Measurements from ENCODE around the gene SPOCK2. TPM values are rescaled to one million over a fixed set of nuclear protein-coding genes. Genes with fewer than 3 reads are reported as not detected.

The SPOCK2 gene
- polyA plus RNA-seq, 1 experiment = 0.02 TPM

DNA sequence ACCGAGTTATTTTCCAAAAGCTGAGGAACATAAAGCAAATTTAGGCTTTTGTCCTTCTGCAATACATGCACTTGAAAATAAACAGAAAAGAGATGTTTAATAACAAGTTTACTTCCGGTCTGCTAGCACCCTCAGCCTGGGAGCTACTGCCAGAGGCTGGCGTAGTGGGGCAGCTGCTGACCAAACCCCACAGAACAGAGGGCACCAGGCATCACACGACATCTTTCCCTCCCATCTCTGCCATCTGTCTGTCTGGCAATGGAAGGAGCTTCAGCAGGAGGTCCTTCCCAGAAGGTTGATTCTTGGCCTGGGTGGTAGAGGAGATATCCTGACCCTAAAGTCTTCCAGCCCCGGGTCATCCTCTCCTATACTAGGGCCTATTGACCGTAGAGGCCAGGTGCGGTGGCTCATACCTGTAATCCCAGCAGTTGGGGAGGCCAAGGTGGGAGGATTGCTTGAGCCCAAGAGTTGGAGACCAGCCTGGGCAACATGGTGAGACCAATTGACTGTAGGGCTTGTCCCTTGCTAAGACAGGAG, 76.3 kb downstream of the SPOCK2 start:
- POLR2A ChIA-PET = no interaction called here
- TF ChIP-seq, protein P1, sequence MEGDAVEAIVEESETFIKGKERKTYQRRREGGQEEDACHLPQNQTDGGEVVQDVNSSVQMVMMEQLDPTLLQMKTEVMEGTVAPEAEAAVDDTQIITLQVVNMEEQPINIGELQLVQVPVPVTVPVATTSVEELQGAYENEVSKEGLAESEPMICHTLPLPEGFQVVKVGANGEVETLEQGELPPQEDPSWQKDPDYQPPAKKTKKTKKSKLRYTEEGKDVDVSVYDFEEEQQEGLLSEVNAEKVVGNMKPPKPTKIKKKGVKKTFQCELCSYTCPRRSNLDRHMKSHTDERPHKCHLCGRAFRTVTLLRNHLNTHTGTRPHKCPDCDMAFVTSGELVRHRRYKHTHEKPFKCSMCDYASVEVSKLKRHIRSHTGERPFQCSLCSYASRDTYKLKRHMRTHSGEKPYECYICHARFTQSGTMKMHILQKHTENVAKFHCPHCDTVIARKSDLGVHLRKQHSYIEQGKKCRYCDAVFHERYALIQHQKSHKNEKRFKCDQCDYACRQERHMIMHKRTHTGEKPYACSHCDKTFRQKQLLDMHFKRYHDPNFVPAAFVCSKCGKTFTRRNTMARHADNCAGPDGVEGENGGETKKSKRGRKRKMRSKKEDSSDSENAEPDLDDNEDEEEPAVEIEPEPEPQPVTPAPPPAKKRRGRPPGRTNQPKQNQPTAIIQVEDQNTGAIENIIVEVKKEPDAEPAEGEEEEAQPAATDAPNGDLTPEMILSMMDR (IDR thresholded peaks at IDR 0.05; ENCODE audit: low read depth, low read length) = no peak

DNA sequence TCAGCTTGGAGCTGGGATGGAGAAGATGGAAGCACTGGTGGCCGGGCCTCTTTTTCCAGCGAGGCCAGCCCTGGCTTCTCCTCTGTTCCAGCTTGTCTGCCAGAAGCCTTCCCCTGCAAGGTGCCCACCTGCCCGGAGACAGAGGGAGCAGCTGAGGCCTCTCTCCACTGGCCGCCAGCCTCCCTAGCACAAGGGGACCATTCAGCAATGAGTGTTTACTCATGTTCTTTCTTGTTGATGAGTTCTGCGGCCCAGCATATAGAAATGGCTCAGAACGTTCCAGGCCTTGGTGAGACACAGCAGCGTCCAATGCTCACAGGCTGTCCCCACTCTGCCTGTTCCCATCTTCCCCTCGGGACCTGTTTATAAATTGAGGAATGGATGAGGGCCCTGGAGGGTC, 76.9 kb downstream of the SPOCK2 start:
- TF ChIP-seq, protein P1 (IDR thresholded peaks at IDR 0.05; ENCODE audit: low read depth, low read length) = no peak
- no peak for DNase-seq (ENCODE audit: low read depth, low spot score)
- CTCF ChIA-PET = interaction anchor here (3.5 kb wide), 1 partner anchor 37 kb away, joined by 18 read pairs; no protein-coding TSS in a partner anchor
- peaks cover 3% of the 10 kb centered on the region for H3K27me3 ChIP-seq (ENCODE audit: control insufficient read depth, insufficient read depth, low read length)
- no peak overlapping the region for H3K4me3 ChIP-seq (ENCODE audit: low read depth, low read length)
- POLR2A ChIA-PET = no interaction called here
- no peak overlapping the region for H3K27ac ChIP-seq (ENCODE audit: low read depth, low read length)
- peaks cover 8% of the 10 kb centered on the region; the same call in 1 of the 2 replicates for H3K9me3 ChIP-seq (ENCODE audit: control insufficient read depth, insufficient read depth, low read length)

More for the DNA sequence above, 76.3 kb downstream of the SPOCK2 start:
- no peak overlapping the region for H3K4me3 ChIP-seq (ENCODE audit: low read depth, low read length)
- H3K9me3 ChIP-seq (ENCODE audit: control insufficient read depth, insufficient read depth, low read length) = peaks cover 7% of the 10 kb centered on the region; the same call in 1 of the 2 replicates
- peaks cover 3% of the 10 kb centered on the region for H3K27me3 ChIP-seq (ENCODE audit: control insufficient read depth, insufficient read depth, low read length)
- DNase-seq (ENCODE audit: low read depth, low spot score) = no peak
- H3K27ac ChIP-seq (ENCODE audit: low read depth, low read length) = no peak overlapping the region
- CTCF ChIA-PET = interaction anchor here (3.5 kb wide), 1 partner anchor 37 kb away, joined by 18 read pairs; no protein-coding TSS in a partner anchor

DNA sequence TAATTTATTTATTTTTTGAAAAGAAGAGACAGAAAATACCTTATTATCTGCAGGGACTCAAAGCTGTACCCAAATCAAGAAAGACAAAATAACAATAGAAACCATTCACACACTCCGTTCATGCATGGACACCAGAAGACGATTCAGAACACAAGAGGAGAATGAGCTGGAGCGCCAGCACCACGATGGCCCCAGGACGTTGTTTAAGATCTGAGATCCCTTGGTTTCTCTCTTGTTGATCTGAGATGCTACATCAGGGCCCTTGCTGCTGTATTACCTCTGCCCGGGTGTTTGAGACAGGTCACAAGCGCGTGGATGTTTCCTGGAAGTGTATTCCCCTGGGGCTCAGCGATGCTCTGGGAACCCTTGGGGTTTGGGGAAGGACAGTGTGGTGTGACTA, 77.3 kb downstream of the SPOCK2 start:
- ChIA-PET CTCF (interaction anchor here (3.5 kb wide), 1 partner anchor 38 kb away, joined by 18 read pairs; no protein-coding TSS in a partner anchor), POLR2A (no interaction called here)
- no peak for DNase-seq (ENCODE audit: low read depth, low spot score)
- TF ChIP-seq, protein P1 (IDR thresholded peaks at IDR 0.05; ENCODE audit: low read depth, low read length) = no peak
- Histone ChIP-seq H3K27ac (ENCODE audit: low read depth, low read length) (no peak overlapping the region), H3K27me3 (ENCODE audit: control insufficient read depth, insufficient read depth, low read length) (peaks cover 3% of the 10 kb centered on the region), H3K4me3 (ENCODE audit: low read depth, low read length) (no peak overlapping the region), H3K9me3 (ENCODE audit: control insufficient read depth, insufficient read depth, low read length) (peaks cover 8% of the 10 kb centered on the region; the same call in 1 of the 2 replicates)

DNA sequence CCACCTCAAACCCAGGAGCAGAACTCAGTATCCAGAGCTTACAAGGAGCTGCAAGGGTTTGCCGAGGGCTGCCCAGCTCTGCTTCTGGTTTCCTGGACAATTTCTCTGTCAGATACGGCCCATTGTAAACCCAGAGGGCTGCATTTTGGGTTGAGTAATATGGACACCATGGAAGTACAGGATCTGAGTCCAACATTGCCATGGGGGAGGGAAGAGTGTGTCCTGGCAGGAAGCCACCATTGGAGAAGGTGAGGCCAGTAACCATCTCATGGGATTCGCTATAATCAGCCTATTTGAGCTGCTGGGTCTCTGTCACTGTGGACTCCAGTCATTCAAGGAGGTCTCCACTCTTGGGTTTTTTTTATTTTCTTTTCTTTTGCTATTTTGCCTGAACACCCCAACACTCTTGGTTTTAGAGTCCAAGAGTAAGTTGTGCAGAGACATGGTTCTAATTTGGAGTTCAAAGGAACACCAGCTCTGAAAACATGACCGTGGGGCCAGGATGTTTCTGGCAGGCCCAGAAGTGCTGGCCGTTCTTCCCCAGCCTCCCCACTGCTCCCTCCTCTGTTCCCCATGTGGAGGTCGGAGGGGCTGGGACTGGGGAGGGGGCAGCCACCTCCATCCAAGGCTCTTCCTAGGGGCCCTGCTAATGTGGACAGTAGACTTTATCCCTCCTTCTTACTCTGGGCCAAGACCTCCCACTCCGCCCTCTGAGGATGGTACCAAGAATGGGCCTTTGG, 77.9 kb downstream of the SPOCK2 start:
- no peak overlapping the region for H3K4me3 ChIP-seq (ENCODE audit: low read depth, low read length)
- H3K27ac ChIP-seq (ENCODE audit: low read depth, low read length) = peak overlapping the region; percentile 99
- peaks cover under 1% of the 10 kb centered on the region for H3K27me3 ChIP-seq (ENCODE audit: control insufficient read depth, insufficient read depth, low read length)
- TF ChIP-seq, protein P1 (IDR thresholded peaks at IDR 0.05; ENCODE audit: low read depth, low read length) = no peak
- CTCF ChIA-PET = interaction anchor here (0.6 to 3.5 kb wide), 3 partner anchors 25 to 114 kb away, joined by 3 to 18 read pairs (median 4); no protein-coding TSS in a partner anchor
- DNase-seq (ENCODE audit: low read depth, low spot score) = no peak
- POLR2A ChIA-PET = no interaction called here
- peaks cover 8% of the 10 kb centered on the region; the same call in 1 of the 2 replicates for H3K9me3 ChIP-seq (ENCODE audit: control insufficient read depth, insufficient read depth, low read length)

Measured in AG04450 (cell line).